A204.1 (cell line): ENCODE data around the gene SUPT3H.
"Not testable (repeated sequence)": the region's sequence is repeated elsewhere in the genome, so short reads cannot be mapped to it uniquely, and the experiment has no call there.

ENCODE experiments used
- FAIRE-seq: peaks from 2 replicates; lab custom pipeline; 2012; peaks lifted over from hg19 to GRCh38; lab: Jason Lieb, UNC

The SUPT3H gene

DNA sequence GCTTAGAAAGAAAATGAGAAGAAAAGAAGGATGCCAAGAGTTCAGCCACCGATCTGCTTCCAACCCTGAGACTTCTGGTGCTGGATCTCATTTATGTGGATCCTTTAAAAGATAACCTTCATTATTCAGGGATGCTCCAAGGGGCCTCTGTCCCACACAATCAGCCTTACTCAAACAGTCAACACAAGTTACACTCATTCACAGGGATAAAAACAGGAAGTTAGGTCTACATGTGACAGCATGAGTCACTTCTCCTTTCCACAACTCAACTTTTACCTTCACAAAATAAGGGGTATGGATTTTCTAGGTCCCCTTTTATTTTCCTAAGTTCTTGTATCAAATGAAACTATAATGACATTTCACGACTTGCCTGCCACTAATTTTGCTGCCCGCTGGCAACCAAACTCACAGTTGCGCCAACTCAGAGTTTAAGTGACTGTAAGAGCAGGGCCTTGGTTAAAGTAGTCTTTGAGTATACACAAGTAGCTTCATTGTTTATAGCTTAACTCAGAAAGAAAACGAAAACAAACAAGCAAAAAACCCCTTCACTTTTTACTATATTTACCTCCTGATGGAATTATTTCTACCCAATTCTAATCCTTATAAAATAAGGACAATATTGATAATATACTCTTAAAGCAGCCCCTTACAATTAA is 328.4 kb downstream of the SUPT3H start:
- FAIRE-seq, result no peak

DNA sequence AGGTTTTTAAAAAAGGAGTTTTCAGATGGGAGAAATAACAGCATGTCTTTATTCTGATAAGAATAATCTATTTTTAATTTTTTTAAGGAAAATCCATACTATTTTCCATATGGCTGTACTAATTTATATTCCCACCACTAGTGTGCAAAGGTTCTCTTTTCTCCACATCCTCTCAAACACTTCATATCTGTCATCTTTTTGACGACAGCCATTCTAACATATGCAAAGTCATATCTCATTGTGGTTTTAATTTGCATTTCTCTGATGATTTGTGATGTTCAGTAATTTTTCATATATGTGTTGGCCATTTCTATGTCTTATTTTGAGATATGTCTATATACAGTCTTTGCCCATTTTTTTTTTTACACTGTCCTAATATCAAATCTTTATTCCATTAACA is 330.2 kb downstream of the SUPT3H start:
- FAIRE-seq, result no peak

DNA sequence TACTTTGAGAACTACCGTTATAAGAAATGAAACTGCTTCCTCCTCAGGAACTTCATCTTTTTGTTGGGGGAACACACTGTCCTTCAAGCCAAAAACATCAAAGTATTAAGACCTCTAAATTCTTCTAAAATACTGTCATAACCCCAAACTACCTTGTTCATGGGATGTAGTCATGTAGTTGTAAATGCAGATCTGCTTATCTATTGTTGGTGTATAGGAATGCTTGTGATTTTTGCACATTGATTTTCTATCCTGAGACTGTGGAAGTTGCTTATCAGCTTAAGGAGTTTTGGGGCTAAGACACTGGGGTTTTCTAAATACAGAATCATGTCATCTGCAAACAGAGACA is 332.5 kb downstream of the SUPT3H start:
- FAIRE-seq, result no peak

DNA sequence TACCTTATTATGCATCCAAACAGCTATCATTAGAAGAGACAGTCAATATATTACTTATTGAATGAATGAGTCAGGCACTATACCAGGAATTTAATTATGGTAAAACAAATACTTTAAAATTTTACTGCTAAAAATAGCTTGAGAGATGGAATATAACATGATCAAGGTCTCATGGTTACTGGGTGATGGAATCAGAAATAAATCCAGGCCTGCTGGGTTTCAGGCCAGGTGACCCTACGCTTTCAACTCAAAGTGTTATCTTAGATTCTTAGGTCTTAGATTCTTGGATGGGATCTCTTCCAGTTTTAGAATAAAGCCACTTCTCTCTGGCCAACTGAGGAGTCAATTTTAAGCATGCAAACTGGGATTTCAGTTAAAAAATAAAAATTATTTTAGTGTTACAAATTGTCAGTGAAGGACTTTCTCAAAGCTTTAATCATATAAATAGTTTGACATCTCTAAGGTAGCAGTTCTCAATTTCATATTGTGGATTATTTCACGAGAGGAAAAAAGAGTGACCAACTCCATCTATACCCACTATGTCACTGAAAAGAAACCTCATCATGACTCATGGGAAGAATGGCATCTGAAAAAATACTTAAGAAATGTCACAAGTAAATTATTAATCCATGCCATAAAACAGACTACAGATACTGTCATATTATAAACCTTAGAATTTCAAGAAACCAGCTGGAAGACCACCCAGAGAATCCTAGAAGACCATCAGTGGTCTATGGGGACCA is 333.1 kb downstream of the SUPT3H start:
- FAIRE-seq, result no peak

DNA sequence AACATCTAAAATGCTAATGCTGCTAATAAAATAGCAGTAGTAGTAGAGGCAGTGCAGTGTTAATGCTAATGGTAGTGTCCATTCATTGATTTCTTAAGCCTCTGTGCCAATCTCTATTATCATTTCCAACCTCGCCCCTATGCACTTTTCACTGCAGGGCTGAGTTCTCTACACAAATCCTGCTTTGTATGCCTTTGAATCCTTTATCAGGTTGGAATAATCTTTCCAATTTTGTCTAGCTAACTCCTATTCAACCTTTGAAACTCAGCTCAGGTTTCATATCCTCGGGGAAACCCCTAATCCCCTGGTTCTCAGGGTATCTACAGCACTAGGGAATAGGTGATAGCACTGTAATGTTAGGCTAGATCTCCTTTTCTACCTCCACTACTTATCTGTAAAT is 333.6 kb downstream of the SUPT3H start:
- no peak for FAIRE-seq

DNA sequence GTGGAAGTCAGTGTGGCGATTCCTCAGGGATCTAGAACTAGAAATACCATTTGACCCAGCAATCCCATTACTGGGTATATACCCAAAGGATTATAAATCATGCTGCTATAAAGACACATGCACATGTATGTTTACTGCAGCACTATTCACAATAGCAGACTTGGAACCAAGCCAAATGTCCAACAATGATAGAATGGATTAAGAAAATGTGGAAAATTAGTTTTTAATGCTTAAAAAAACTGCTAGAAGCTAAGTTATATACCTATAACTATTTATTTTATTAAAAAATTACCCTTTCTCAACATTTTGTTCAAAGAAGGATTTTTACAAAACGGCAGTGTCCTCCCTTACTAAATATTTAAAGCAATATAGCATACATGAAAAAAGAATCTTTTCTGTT is 335.1 kb downstream of the SUPT3H start:
- not testable (repeated sequence) for FAIRE-seq

DNA sequence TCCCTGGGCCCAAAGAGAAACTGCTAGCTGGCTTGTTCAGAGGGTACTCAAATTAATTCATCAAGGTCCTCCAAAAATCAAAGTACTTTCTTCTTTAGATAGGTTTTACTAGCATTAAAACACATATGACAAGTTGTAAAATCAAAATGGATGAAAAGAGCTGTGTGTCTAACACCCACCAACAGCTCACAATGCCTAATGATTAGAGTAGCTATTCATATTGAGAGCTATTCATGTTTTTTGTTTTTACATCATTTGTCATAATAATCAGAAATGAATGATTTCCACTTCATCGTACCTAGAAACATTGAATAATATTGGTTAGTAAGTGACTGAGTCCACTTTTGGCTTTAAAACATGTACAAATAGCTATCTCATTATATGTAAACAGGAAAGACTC is 339.5 kb downstream of the SUPT3H start:
- FAIRE-seq, result no peak

DNA sequence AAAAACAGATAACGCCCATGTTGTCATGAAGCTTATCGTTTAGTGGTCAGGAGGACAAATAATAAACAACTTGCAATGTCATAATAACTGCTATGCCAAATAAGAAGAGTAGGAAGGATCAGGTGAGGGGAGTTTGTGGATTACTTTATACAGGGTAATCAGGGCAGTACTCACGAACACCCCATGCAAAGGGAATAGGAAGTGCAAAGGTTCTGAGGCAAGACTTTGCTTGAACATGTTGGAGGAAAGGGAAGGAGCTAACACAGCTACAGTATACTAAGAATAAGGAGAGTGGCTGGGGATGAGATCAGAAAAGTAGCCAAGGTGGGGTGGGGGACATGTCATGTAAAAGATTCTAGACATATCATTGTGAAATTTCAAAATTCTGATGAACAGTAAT is 341.6 kb downstream of the SUPT3H start:
- no peak for FAIRE-seq

DNA sequence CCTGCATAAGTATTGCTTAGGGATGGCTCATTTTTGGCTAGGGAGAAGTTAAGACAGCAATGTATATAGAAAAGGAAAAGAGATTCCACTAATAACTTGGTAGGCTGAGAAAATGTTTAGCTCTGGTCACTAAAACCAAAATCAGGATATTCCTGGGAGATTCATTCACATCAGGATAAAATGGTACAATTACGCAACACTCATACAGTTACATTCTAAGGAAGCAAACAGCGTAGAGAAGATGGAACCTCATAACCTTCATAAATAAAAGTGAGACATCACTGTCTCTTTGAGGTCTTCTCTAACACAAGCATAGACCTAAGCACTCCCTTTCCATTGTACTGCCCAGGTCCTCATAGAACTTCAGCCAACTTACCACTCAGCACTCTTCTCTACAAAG is 345.3 kb downstream of the SUPT3H start:
- FAIRE-seq, result no peak

DNA sequence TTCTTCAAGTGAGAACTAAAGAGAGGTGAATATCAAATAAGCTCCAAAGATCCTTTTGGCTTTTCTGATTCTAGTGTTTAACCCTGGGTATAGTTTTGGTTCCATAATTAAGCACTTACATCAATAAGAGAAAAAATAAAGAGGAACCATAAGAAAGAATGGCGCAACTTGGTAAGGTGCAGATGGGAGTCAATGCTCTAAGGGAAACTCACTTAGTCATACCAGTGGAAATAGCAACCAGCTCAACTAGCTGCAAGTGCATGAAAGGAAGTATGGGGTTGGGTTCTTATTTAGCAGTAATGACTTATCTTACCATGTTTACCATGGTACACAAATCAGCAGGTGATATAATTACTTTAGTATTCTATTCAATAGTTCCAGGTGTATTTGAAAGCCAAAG is 346.1 kb downstream of the SUPT3H start:
- no peak for FAIRE-seq

DNA sequence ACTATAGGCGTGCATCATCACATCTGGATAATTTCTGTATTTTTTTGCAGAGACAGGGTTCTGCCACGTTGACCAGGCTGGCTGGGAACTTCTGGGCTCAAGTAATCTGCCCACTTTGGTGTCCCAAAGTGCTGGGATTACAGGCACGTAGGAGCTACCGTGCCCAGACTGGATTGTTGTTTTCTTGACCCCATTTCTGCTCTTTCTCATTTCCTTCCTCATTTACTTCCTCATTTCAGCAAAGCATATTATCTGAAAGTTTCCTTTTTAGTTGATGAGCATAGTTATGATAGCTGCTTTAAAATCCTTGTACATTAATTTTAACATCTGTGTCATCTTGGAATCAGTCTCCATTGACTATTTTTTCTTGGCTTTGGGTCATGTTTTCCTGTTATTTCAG is 350.6 kb downstream of the SUPT3H start:
- FAIRE-seq, result no peak

DNA sequence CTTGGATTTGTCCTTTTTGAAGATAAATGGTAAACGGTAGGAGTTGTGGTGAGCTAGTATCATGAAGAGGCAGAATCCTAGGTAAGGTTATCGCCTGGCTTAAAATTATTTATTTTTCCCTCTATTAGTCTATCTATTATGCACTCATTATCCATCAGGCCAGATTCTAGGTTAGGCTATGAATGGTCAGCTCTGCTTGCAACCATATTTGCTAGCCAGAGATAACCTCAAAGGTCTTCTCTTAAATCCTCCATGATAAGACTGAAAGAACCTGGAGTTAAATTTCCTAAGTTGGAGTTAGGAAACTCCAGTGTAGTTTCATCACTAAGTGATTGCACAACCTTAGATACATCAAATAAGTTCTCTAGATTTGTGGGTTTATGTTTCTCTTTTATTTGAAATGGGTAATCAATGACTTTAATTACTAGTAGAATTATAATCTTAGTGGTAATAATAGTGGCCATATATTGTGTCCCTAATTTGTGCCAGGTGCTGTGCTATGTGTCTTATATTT is 351.7 kb downstream of the SUPT3H start:
- FAIRE-seq, result no peak

DNA sequence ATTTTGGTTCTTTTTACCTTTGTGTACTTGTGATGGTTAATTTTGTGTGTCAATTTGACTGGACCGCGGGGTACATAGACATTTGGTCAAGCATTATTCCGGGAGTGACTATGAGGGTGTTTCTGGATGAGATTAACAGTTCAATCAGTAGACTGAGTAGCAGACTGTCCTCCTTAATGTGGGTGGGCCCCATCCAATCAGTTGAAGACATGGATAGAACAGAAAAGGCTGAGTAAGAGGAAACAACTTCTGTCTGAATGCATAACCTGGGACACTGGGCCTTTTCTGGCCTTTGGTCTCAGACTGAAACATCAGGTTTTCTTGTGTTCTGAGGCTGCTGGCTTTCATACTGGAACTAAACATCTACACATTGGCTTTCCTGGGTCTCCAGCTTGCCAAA is 353.1 kb downstream of the SUPT3H start:
- no peak for FAIRE-seq

DNA sequence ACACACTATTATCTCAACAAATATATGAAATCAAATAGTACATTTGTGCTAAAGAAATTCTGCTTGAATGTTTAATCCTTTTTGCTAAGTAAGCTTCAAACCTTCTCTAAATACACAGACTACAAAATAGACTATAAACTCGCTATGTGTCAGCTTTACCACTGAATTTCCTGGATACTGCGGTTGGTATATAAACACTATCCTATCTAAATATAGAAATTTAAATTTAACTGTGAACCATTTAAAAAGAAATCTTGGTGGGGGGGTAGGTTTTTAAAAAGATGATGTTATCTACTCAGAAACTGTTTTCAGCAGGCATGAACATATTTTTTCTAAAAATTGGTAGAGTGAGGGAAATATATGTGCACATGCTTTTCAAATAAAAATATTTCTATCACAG is 356.1 kb downstream of the SUPT3H start:
- no peak for FAIRE-seq

DNA sequence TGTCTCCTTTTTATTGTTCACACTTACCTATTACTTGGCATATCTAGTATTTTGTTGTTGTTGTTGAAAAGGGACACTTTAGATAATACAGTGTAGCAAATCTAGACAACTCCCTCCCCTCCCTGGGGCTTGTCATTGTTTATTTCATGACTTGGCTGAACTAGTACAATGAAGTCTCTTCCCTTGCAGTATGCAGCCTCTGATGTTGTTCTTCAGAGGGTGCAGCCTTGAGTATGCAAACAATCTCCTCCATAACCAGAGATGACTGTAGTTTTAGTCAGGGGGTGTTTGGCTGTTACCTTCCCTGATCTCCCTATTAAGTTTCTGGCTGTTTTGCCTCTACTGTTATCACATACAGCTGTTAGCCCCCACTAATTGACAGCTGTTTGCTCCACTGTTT is 365.0 kb downstream of the SUPT3H start:
- FAIRE-seq, result no peak

DNA sequence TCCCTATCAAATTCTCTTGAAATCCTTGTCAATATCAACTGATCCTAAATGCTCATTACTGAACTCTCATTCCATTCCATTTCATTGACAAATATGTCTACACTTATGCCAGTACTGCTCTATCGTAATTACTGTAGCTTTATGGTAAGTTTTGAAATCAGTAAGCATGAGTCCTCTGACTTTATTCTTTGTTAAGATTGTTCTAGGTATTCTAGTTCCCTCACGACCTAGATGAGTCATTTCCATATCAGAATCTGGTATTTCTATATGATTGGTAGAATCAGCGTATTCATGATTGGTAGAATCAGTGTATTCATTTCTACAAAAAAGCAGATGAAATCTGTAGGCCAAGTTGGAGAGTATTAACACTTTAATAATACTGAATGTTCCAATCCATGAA is 368.2 kb downstream of the SUPT3H start:
- FAIRE-seq, result no peak

DNA sequence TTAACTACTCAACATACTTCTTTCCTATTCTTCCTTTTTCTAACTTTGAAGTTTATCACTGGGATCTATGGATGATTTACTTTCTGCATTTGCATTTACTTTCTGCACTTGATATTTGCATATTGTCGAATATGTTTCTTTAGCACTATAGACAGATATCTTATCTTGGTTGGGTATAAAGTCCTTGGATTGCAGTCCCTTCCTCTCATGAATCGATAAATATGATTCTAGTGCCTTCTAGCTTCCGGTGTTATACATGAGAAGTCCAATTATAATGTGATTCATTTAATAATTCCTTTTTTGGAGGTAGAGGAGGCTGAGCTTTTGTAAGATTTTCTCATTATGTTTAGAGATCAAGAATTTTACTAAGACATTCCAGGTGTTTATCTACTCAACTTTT is 370.8 kb downstream of the SUPT3H start:
- FAIRE-seq, result no peak

DNA sequence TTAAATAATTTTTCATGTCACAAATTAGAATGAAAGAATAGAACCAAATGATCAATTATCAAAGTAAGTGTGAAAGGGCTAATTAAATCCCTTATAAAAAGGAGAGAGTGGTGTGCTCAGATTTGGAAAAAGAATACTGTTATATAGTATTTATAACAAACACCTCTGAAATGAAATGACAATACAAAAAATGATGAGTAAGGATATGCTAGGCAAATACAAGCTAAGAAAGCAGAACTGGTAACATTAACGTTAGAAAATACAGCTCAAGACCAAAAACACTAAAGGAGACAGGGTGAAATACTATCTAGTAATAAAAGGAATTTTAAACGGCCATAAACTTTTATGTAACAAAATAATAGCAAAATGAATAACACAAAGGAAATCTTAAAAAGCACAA is 373.8 kb downstream of the SUPT3H start:
- FAIRE-seq, result no peak

DNA sequence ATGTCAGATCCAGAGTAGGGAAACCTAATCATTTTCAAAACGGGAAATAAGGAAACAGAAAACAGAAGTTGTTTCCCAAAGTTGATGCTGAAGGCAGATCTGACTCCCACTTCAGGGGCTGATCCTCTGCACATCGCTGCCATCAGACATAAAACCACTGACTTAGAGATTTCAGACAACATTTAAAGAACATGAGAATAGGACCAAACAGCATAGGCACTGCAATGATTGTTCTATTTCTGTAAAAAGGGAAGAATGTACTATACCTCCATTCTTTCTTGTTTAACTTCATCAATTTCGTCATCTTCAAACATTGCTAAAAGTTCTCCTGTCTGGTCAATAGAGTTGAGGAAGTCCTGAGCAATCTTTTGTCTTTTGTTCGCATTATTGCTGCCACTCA is 374.3 kb downstream of the SUPT3H start:
- FAIRE-seq, result no peak

DNA sequence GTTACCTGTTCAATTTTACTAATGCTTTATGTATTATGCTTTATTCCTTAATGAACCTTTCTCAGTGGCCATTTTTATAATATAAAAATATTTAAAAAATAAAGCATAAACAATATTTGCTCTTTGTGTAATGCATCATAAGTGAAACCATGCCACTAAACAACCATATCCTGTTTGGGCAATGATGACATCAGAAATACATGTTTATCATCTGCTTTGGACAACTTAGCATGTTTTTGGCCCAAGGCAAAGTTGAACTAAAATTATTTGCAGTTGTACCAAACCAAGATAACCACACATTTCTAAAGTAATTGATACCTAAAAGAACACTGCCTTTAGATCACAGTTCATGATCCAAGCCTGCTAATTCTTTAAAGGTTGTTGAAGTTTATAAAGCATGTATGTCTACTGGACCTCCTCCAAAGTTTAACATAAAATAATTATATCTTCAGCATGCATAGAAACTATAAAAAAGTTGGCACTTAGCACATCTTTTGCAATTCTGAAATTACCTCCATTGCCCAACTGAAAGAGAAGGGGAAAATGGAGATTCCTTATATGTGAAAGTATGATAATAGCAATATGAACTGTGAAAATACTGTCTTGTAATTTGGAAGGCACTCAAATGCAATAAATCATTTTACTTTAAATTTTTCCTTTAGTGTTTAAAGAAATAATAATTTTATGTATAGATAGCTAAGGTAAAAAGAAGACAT is 375.2 kb downstream of the SUPT3H start:
- no peak for FAIRE-seq

DNA sequence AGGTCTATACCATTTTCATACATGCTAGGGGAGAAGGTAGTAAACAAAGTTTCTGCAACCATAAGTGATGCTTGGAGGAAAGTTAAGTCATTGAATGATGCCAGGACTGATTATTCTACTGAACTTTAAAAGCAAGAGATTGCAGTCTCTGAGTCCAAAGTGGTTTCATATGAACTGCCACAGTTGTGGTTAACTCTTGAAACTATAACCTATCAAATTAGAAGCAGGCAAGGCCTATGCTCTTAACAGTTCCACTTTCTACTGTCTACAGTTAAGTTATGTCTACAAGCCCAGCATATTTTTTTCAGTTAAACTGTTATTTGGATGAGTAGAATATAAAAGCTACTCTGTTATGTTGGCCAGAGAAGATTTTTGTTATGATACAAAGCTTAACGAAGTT is 376.1 kb downstream of the SUPT3H start:
- FAIRE-seq, result no peak

DNA sequence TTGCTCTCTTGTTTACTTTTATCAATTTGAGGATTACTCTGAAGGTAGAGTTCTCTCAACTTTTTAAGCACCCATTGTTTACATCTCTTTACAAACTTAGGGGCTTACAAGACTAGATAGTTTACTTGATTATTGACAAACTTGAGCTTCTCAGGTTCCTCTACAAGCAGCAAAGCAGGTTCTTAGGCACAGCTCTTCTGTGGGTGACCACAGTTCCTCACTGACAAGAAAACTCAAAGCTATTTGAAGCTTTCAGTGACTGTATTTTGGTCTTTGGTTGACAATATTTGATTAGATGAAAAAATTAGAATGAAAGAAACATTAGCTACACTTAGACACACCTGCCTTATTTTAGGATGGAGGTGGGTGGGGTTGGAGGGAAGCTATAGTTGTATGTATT is 376.9 kb downstream of the SUPT3H start:
- no peak for FAIRE-seq

DNA sequence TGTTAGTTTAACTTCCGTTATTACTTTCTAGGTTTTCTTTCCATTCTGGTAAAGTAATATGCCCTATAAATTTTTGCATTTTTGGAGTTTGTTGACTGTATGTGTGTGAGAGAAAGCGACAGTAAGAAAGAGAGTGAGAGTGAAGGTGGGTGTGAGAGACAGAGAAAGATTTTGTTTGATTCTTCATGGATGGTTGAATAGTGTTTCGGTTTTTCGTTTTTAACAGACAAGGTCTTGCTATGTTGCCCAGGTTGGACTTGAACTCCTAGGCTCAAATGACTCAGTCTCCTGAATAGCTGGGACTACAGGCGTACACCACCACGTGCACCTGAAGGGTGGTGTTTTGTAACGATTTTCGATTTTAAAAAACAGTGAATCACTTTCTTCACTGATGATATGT is 378.7 kb downstream of the SUPT3H start:
- no peak for FAIRE-seq
